H1 (cell line): Measurements from ENCODE around the gene CSF2. TPM values are rescaled to one million over a fixed set of nuclear protein-coding genes. Genes with fewer than 3 reads are reported as not detected.

ENCODE experiments used
- CTCF ChIA-PET: fragments of 300-600 bp; sonication (Branson Sonifier 250); formaldehyde crosslinking; loops from one replicate; lab custom pipeline; 2021; ENCODE audit not compliant: partially characterized antibody; lab: Charles Lee
- POLR2A ChIA-PET: fragments of 300-600 bp; sonication (Branson Sonifier 250); formaldehyde crosslinking; loops from one replicate; lab custom pipeline; 2021; ENCODE audit warnings: inconsistent platforms; ENCODE audit not compliant: partially characterized antibody; lab: Charles Lee
- DNase-seq, 2 experiments: peaks; one replicate each; pipeline versions ENCODE4 v3.0.0 to v3.0.0-alpha.2; 2010 to 2022; ENCODE audit warnings: low spot score in 2 of 2, low read depth in 1 of 2, mixed read lengths in 1 of 2
- FAIRE-seq: peaks from 2 replicates; lab custom pipeline; 2011; peaks lifted over from hg19 to GRCh38; lab: Jason Lieb, UNC
- H2AFZ ChIP-seq: 2 replicates; pipeline ENCODE4 v1.8.1; 2012; ENCODE audit warnings: low read length, inconsistent platforms
- H2AK5ac ChIP-seq: 2 replicates; pipeline ENCODE4 v1.6.1; 2013; ENCODE audit warnings: low read depth, low read length
- H2BK120ac ChIP-seq: replicated peaks from 2 replicates; pipeline ENCODE3; 2013; ENCODE audit warnings: low read depth, low read length, inconsistent platforms
- H2BK12ac ChIP-seq: 2 replicates; pipeline ENCODE4 v1.6.1; 2013; ENCODE audit warnings: low read depth, low read length
- H2BK15ac ChIP-seq: 2 replicates; pipeline ENCODE4 v1.6.1; 2013; ENCODE audit warnings: low read length
- H2BK20ac ChIP-seq: 2 replicates; pipeline ENCODE4 v1.6.1; 2013; ENCODE audit warnings: low read length
- H2BK5ac ChIP-seq: 2 replicates; pipeline ENCODE4 v1.6.1; 2013; ENCODE audit warnings: low read depth, low read length
- H3K14ac ChIP-seq: 2 replicates; pipeline ENCODE4 v1.6.1; 2013; ENCODE audit warnings: inconsistent platforms; ENCODE audit not compliant: insufficient read length
- H3K18ac ChIP-seq: 2 replicates; pipeline ENCODE4 v1.6.1; 2013; ENCODE audit warnings: low read length; ENCODE audit errors: extremely low read depth
- H3K23ac ChIP-seq: 2 replicates; pipeline ENCODE4 v1.6.1; 2013; ENCODE audit warnings: inconsistent platforms; ENCODE audit not compliant: insufficient read length
- H3K23me2 ChIP-seq: 2 replicates; pipeline ENCODE4 v1.6.1; 2013; ENCODE audit warnings: low read depth, low read length
- H3K27ac ChIP-seq: 2 replicates; pipeline ENCODE4 v1.6.1; 2011; ENCODE audit warnings: low read depth, low read length, inconsistent platforms
- H3K27me3 ChIP-seq, 4 experiments: replicated peaks in 1 of 4; 1 replicate in 1 of 4; 2 replicates in 3 of 4; pipeline versions ENCODE4 v1.6.1 to v1.8.1; 2011 to 2013; ENCODE audit warnings: low read length in 3 of 4, mild to moderate bottlenecking in 3 of 4, inconsistent platforms in 2 of 4, mixed read lengths in 2 of 4, moderate library complexity in 1 of 4; ENCODE audit not compliant: control insufficient read depth in 3 of 4, insufficient read depth in 3 of 4; ENCODE audit errors: extremely low read depth in 1 of 4
- H3K36me3 ChIP-seq, 4 experiments: 2 replicates each; pipeline versions ENCODE4 v1.6.1 to v1.8.1; 2011 to 2013; ENCODE audit warnings: mild to moderate bottlenecking in 4 of 4, low read length in 3 of 4, moderate library complexity in 2 of 4, control low read depth in 1 of 4, inconsistent platforms in 1 of 4; ENCODE audit not compliant: insufficient read depth in 4 of 4, control insufficient read depth in 2 of 4
- H3K4ac ChIP-seq: replicated peaks from 2 replicates; pipeline ENCODE3; 2013; ENCODE audit warnings: low read length, low read depth, mixed read lengths, inconsistent platforms; ENCODE audit not compliant: insufficient read length
- H3K4me1 ChIP-seq, 4 experiments: replicated peaks in 1 of 4; 1 replicate in 1 of 4; 2 replicates in 3 of 4; pipeline versions ENCODE4 v1.6.1 to v1.8.1; 2011 to 2013; ENCODE audit warnings: low read length in 3 of 4, inconsistent platforms in 2 of 4, mixed read lengths in 1 of 4; ENCODE audit not compliant: insufficient read depth in 4 of 4, control insufficient read depth in 3 of 4
- H3K4me2 ChIP-seq, 2 experiments: 2 replicates each; pipeline versions ENCODE4 v1.6.1 to v1.8.1; 2011 to 2013; ENCODE audit warnings: low read depth in 2 of 2, low read length in 2 of 2, control low read depth in 1 of 2, inconsistent platforms in 1 of 2, mild to moderate bottlenecking in 1 of 2; ENCODE audit not compliant: insufficient read depth in 1 of 2
- H3K4me3 ChIP-seq, 4 experiments: fragments of 200-600, 300-600 bp in 1 of 4; sonication (generic), shearing (Covaris generic), sonication (Bioruptor Twin) in 1 of 4; 2 replicates each; pipeline versions ENCODE4 v1.5.1 to v1.8.1; 2011 to 2016; ENCODE audit warnings: low read length in 4 of 4, low read depth in 3 of 4, control low read depth in 2 of 4, inconsistent platforms in 2 of 4, mild to moderate bottlenecking in 2 of 4, mixed read lengths in 1 of 4, moderate library complexity in 1 of 4; ENCODE audit not compliant: insufficient read depth in 2 of 4; ENCODE audit errors: extremely low read depth in 1 of 4
- H3K56ac ChIP-seq: replicated peaks from 2 replicates; pipeline ENCODE3; 2013; ENCODE audit warnings: low read depth, mild to moderate bottlenecking, mixed read lengths, low read length, inconsistent platforms; ENCODE audit not compliant: insufficient read length
- H3K79me1 ChIP-seq: 2 replicates; pipeline ENCODE4 v1.6.1; 2013; ENCODE audit warnings: low read depth, low read length, control low read depth
- H3K79me2 ChIP-seq, 2 experiments: 2 replicates each; pipeline versions ENCODE4 v1.6.1 to v1.8.1; 2012 to 2013; ENCODE audit warnings: low read length in 2 of 2, mild to moderate bottlenecking in 2 of 2, inconsistent platforms in 1 of 2; ENCODE audit not compliant: insufficient read depth in 2 of 2, control insufficient read depth in 1 of 2
- H3K9ac ChIP-seq, 4 experiments: replicated peaks in 1 of 4; 1 replicate in 1 of 4; 2 replicates in 3 of 4; pipeline versions ENCODE4 v1.6.1 to v1.8.1; 2011 to 2013; ENCODE audit warnings: low read depth in 3 of 4, low read length in 3 of 4, control low read depth in 2 of 4, mild to moderate bottlenecking in 2 of 4, moderate library complexity in 2 of 4, inconsistent platforms in 1 of 4; ENCODE audit errors: extremely low read depth in 1 of 4
- H3K9me3 ChIP-seq, 2 experiments: 2 replicates each; pipeline versions ENCODE4 v1.6.1 to v1.8.1; 2012 to 2013; ENCODE audit warnings: mild to moderate bottlenecking in 2 of 2, moderate library complexity in 2 of 2, control low read depth in 1 of 2, inconsistent platforms in 1 of 2, low read depth in 1 of 2, low read length in 1 of 2, mixed read lengths in 1 of 2; ENCODE audit not compliant: insufficient read depth in 2 of 2
- H4K20me1 ChIP-seq, 2 experiments: replicated peaks in 1 of 2; 2 replicates each; pipeline versions ENCODE3 to v1.8.1; 2011 to 2013; ENCODE audit warnings: inconsistent platforms in 2 of 2, low read length in 2 of 2, mild to moderate bottlenecking in 1 of 2; ENCODE audit not compliant: insufficient read depth in 2 of 2, control insufficient read depth in 1 of 2
- H4K5ac ChIP-seq: 2 replicates; pipeline ENCODE4 v1.6.1; 2013; ENCODE audit warnings: low read length, low read depth, mixed read lengths, inconsistent platforms; ENCODE audit not compliant: insufficient read length
- H4K8ac ChIP-seq: 2 replicates; pipeline ENCODE4 v1.8.0; 2013; ENCODE audit warnings: mild to moderate bottlenecking, moderate library complexity, low read length, inconsistent platforms; ENCODE audit not compliant: insufficient read depth; ENCODE audit errors: extremely low read depth
- H4K91ac ChIP-seq: replicated peaks from 2 replicates; pipeline ENCODE3; 2013; ENCODE audit warnings: low read length, mixed read lengths, inconsistent platforms; ENCODE audit not compliant: insufficient read length
- EP300 ChIP-seq, 2 experiments: IDR thresholded peaks; 1 replicate in 1 of 2; 2 replicates in 1 of 2; pipeline ENCODE4 v1.6.1; 2011 to 2012; ENCODE audit warnings: low read depth in 2 of 2, low read length in 2 of 2, mild to moderate bottlenecking in 2 of 2, borderline replicate concordance in 1 of 2, inconsistent platforms in 1 of 2, moderate library complexity in 1 of 2
- EZH2 ChIP-seq: fragments of 200-600 bp; sonication (generic); IDR thresholded peaks from 2 replicates; pipeline ENCODE4 v1.7.1; 2012; ENCODE audit warnings: low read depth, mild to moderate bottlenecking, moderate library complexity, low read length, inconsistent platforms; ENCODE audit not compliant: severe bottlenecking
- MAFK ChIP-seq: IDR thresholded peaks from 2 replicates; pipeline ENCODE4 v1.6.1; 2012; ENCODE audit warnings: low read depth, mild to moderate bottlenecking, improper control_type of control experiment, low read length
- POLR2A ChIP-seq, 2 experiments: IDR thresholded peaks; 1 replicate in 1 of 2; 2 replicates in 1 of 2; pipeline ENCODE4 v1.6.1; 2011; ENCODE audit warnings: low read depth in 2 of 2, low read length in 2 of 2, mild to moderate bottlenecking in 2 of 2; ENCODE audit errors: control extremely low read depth in 1 of 2
- POLR2AphosphoS5 ChIP-seq: IDR thresholded peaks from 2 replicates; pipeline ENCODE4 v1.6.1; 2011; ENCODE audit warnings: low read depth, low read length
- RBBP5 ChIP-seq: IDR thresholded peaks from 2 replicates; pipeline ENCODE4 v1.7.1; 2012; ENCODE audit warnings: low read depth, mild to moderate bottlenecking, inconsistent platforms, low read length, moderate library complexity, borderline replicate concordance
- YY1 ChIP-seq: IDR thresholded peaks from 2 replicates; pipeline ENCODE4 v1.6.1; 2011; ENCODE audit warnings: low read depth, mild to moderate bottlenecking, low read length
- WGBS, 2 experiments: shearing (Covaris generic) in 1 of 2; methylation state at CpG; one replicate each; pipeline versions ENCODE4 v1.1.6 to v1.1.7; 2013 to 2015; ENCODE audit warnings: low lambda C conversion rate in 2 of 2, mixed read lengths in 2 of 2, inconsistent platforms in 1 of 2, low coverage in 1 of 2, missing lambda C conversion rate in 1 of 2; ENCODE audit not compliant: insufficient replicate concordance in 2 of 2, insufficient coverage in 1 of 2, insufficient read length in 1 of 2; ENCODE audit errors: extremely low coverage in 1 of 2, missing lambda C conversion rate in 1 of 2; 5-methylcytosine and 5-hydroxymethylcytosine counted together
- polyA plus RNA-seq, 7 experiments: library from polyadenylated mRNA; depleted of rRNA in 3 of 7; stranded (reverse) in 5 of 7; unstranded in 2 of 7; fragments of >200 nt in 5 of 7; fragments of 200-250 nt in 2 of 7; gene quantifications; 1 replicate in 5 of 7; 2 replicates in 1 of 7; 4 replicates in 1 of 7; pipeline versions ENCODE4 v1.2.1 to v1.2.3, GENCODE V29; 2011 to 2013; ENCODE audit warnings: missing spikeins in 2 of 7, mixed read lengths in 2 of 7
- total RNA-seq: library from RNA; stranded (reverse); fragmentation: NEBNext Ultra II Directional; extraction: Animal tissue kit (Norgen Biotek cat#: 25700); gene quantifications from 2 replicates; pipeline ENCODE4 v1.2.1, GENCODE V29; 2021
- TF ChIP-seq, protein P1 (sequence below): IDR thresholded peaks from 2 replicates; pipeline ENCODE4 v1.6.1; 2011; ENCODE audit warnings: low read depth, mild to moderate bottlenecking, low read length; ENCODE audit not compliant: insufficient read depth

CSF2 gene
- total and polyA plus RNA-seq, 2 of the 8 experiments (the other 6 are each of a cell fraction or from before 2014, with no cell fraction given), result not detected

DNA sequence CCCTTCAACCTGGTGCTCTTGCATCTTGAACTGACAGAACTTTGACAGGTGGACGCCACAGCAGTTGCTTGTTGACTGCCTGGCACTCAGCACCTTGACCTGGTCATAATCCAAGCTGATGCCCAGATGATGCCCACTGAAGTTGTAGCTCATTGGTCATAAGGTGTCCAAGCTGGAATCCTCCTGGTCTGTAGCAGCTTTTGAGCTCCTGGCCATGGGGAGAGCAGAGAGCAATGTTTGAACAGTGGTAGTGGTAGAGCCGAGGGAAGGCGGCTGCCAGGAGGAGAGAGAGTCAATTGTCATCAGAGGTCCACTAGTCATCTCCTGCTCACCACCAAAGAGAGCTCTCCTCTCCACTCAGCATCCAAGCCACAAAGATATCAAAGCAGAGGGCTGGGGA is 23.3 kb downstream of the CSF2 start:
- Histone ChIP-seq H3K27me3 (no peaks in the 10 kb centered on the region), H3K23me2 (no peaks in the 10 kb centered on the region), H2BK15ac (no peak overlapping the region), H3K4me2 (no peak overlapping the region), H3K14ac (no peak overlapping the region), H4K91ac (no peak overlapping the region), H4K5ac (no peak overlapping the region), H2BK12ac (no peak overlapping the region), H3K4me3 (no peak overlapping the region), H4K8ac (no peak overlapping the region), H2AFZ (no peak overlapping the region), H2BK20ac (no peak overlapping the region), H3K9me3 (no peaks in the 10 kb centered on the region), H2BK5ac (no peak overlapping the region), H3K4me1 (no peaks in the 10 kb centered on the region), H3K79me1 (no peaks in the 10 kb centered on the region), H3K36me3 (no peaks in the 10 kb centered on the region), H3K18ac (no peak overlapping the region), H3K27ac (no peak overlapping the region), H3K4ac (no peak overlapping the region), H3K23ac (no peak overlapping the region), H2BK120ac (no peak overlapping the region), H3K56ac (no peak overlapping the region), H3K79me2 (no peaks in the 10 kb centered on the region), H3K9ac (no peak overlapping the region), H2AK5ac (no peak overlapping the region), H4K20me1 (no peaks in the 10 kb centered on the region)
- ChIA-PET POLR2A (no interaction called here), CTCF (interaction anchor here (0.8 kb wide), 1 partner anchor 21 kb away, joined by 3 read pairs; no protein-coding TSS in a partner anchor)
- no peak for FAIRE-seq
- WGBS, 2 experiments, result 87% methylated on average over 3 of the region's 3 CpGs; no CpG with 5 or more reads in 1 of the 2 experiments
- DNase-seq, result no peak
- TF ChIP-seq MAFK (no peak), POLR2AphosphoS5 (no peak), EZH2 (no peak), RBBP5 (no peak), EP300 (IDR thresholded peaks at IDR 0.05; ENCODE audit: borderline replicate concordance in 1 of 2, low read depth in 2 of 2, low read length in 2 of 2) (no peak), POLR2A (IDR thresholded peaks at IDR 0.05; ENCODE audit: control extremely low read depth in 1 of 2, low read depth in 2 of 2, low read length in 2 of 2) (no peak), YY1 (no peak)
- TF ChIP-seq, protein P1, sequence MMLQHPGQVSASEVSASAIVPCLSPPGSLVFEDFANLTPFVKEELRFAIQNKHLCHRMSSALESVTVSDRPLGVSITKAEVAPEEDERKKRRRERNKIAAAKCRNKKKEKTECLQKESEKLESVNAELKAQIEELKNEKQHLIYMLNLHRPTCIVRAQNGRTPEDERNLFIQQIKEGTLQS, result no peak
